HEK293 (cell line): ENCODE measurements around the gene EIPR1.

Source experiments
- TCF7L2 ChIP-seq: IDR thresholded peaks from 2 replicates; pipeline ENCODE4 v1.6.1; 2011; ENCODE audit warnings: low read depth, mild to moderate bottlenecking, inconsistent platforms, low read length, moderate library complexity, borderline replicate concordance
- TF ChIP-seq, protein P1 (sequence below): fragments of 450-650 bp; formaldehyde crosslinking; IDR thresholded peaks from 2 replicates; pipeline ENCODE4 v1.5.1; 2016; ENCODE audit warnings: missing biosample characterization, missing genetic modification characterization
- TF ChIP-seq, protein P2 (sequence below): fragments of 450-650 bp; formaldehyde crosslinking; IDR thresholded peaks from 2 replicates; pipeline ENCODE4 v1.5.1; 2017; ENCODE audit warnings: missing biosample characterization, mild to moderate bottlenecking, missing genetic modification characterization, moderate library complexity

DNA sequence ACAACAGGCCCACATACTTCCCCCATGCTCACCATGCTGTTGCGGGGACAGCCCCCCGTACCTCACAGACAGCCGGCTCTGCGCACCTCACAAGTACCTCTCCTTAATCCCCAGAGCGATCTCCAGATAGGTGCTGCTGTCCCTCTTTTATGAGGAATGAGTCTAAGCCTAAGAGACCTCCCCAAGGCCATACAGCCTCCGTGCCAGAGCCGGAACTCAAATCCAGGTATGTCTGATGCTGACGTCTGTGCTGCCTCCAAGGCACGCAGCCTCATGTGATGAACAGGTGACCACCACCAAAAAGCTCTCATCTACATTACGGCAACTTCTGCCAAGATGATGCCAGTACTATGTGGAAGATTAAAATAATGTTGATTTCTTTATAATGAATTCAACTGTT is 85.2 kb downstream of the EIPR1 start:
- TF ChIP-seq, protein P1, sequence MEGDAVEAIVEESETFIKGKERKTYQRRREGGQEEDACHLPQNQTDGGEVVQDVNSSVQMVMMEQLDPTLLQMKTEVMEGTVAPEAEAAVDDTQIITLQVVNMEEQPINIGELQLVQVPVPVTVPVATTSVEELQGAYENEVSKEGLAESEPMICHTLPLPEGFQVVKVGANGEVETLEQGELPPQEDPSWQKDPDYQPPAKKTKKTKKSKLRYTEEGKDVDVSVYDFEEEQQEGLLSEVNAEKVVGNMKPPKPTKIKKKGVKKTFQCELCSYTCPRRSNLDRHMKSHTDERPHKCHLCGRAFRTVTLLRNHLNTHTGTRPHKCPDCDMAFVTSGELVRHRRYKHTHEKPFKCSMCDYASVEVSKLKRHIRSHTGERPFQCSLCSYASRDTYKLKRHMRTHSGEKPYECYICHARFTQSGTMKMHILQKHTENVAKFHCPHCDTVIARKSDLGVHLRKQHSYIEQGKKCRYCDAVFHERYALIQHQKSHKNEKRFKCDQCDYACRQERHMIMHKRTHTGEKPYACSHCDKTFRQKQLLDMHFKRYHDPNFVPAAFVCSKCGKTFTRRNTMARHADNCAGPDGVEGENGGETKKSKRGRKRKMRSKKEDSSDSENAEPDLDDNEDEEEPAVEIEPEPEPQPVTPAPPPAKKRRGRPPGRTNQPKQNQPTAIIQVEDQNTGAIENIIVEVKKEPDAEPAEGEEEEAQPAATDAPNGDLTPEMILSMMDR, result no peak
- TF ChIP-seq, protein P2, sequence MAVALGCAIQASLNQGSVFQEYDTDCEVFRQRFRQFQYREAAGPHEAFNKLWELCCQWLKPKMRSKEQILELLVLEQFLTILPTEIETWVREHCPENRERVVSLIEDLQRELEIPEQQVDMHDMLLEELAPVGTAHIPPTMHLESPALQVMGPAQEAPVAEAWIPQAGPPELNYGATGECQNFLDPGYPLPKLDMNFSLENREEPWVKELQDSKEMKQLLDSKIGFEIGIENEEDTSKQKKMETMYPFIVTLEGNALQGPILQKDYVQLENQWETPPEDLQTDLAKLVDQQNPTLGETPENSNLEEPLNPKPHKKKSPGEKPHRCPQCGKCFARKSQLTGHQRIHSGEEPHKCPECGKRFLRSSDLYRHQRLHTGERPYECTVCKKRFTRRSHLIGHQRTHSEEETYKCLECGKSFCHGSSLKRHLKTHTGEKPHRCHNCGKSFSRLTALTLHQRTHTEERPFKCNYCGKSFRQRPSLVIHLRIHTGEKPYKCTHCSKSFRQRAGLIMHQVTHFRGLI (tag by site-specific recombination), result no peak
- no peak for TF ChIP-seq TCF7L2
